Measurements from ENCODE around the gene INSC. TPM values are rescaled to one million over a fixed set of nuclear protein-coding genes. Genes with fewer than 3 reads are reported as not detected.

Gene INSC
- total RNA-seq, 2 experiments from 2014 or later: 0.64 to 0.69 TPM

- ChIA-PET CTCF (interaction anchor here (1.3 to 1.4 kb wide), 2 partner anchors 16 to 78 kb away, joined by 3 to 4 read pairs; partner anchors contain the start of gene INSC), POLR2A (no interaction called here)
- ATAC-seq (no peak), DNase-seq (no peak)
- Mint-ChIP-seq H3K4me1 (no peaks in the 10 kb centered on the region), H3K36me3 (ENCODE audit: low read depth) (no peaks in the 10 kb centered on the region), H3K4me3 (no peak overlapping the region), H3K27me3 (no peaks in the 10 kb centered on the region), H3K27ac (no peak overlapping the region), H3K9me3 (ENCODE audit: low read depth) (no peaks in the 10 kb centered on the region)
- intact Hi-C loops (cut with DNase I, micrococcal nuclease): no loop called here
These were observed 77.4 kb downstream of the INSC start for GRCh38 chr11:15192005-15192556.

GRCh38 chr11:15194671-15195415, 80.1 kb downstream of the INSC start:
- Mint-ChIP-seq H3K36me3 (ENCODE audit: low read depth) (no peaks in the 10 kb centered on the region), H3K27ac (no peak overlapping the region), H3K4me1 (no peaks in the 10 kb centered on the region), H3K4me3 (no peak overlapping the region), H3K27me3 (no peaks in the 10 kb centered on the region), H3K9me3 (ENCODE audit: low read depth) (no peaks in the 10 kb centered on the region)
- intact Hi-C loops (cut with DNase I, micrococcal nuclease): no loop called here
- no peak for DNase-seq
- ChIA-PET POLR2A (no interaction called here), CTCF (interaction anchor here (0.6 to 1.2 kb wide), 5 partner anchors 56 to 746 kb away, joined by 3 to 4 read pairs (median 3); no protein-coding TSS in a partner anchor)
- ATAC-seq: no peak

- CTCF ChIA-PET: interaction anchor here (0.6 to 2.0 kb wide), 6 partner anchors 11 to 747 kb away, joined by 3 to 10 read pairs (median 4); no protein-coding TSS in a partner anchor
- Mint-ChIP-seq H3K27me3 (no peaks in the 10 kb centered on the region), H3K9me3 (ENCODE audit: low read depth) (no peaks in the 10 kb centered on the region), H3K27ac (no peak overlapping the region), H3K36me3 (ENCODE audit: low read depth) (no peaks in the 10 kb centered on the region), H3K4me3 (no peak overlapping the region), H3K4me1 (no peaks in the 10 kb centered on the region)
- ATAC-seq (no peak), DNase-seq (no peak)
- POLR2A ChIA-PET: no interaction called here
- intact Hi-C loops (cut with DNase I, micrococcal nuclease): no loop called here
These were observed 80.9 kb downstream of the INSC start for GRCh38 chr11:15195454-15196200.

- ChIA-PET POLR2A (no interaction called here), CTCF (interaction anchor here (0.7 to 2.0 kb wide), 5 partner anchors 10 to 96 kb away, joined by 3 to 10 read pairs (median 5); no protein-coding TSS in a partner anchor)
- ATAC-seq: no peak
- Mint-ChIP-seq H3K27me3 (no peaks in the 10 kb centered on the region), H3K9me3 (ENCODE audit: low read depth) (no peaks in the 10 kb centered on the region), H3K4me1 (no peaks in the 10 kb centered on the region), H3K27ac (no peak overlapping the region), H3K36me3 (ENCODE audit: low read depth) (no peaks in the 10 kb centered on the region), H3K4me3 (no peak overlapping the region)
- no peak for DNase-seq
- intact Hi-C loops (cut with DNase I, micrococcal nuclease): no loop called here
These were observed 82.0 kb downstream of the INSC start for GRCh38 chr11:15196704-15197103.

- ChIA-PET CTCF (interaction anchor here (1.6 kb wide), 1 partner anchor 97 kb away, joined by 6 read pairs; no protein-coding TSS in a partner anchor), POLR2A (no interaction called here)
These were observed 83.0 kb downstream of the INSC start for GRCh38 chr11:15197696-15198095.

GRCh38 chr11:15198284-15198683, 83.6 kb downstream of the INSC start:
- H3K27ac Mint-ChIP-seq: no peak overlapping the region
- intact Hi-C loops (cut with DNase I, micrococcal nuclease): no loop called here
- ChIA-PET POLR2A (no interaction called here), CTCF (interaction anchor here (1.6 kb wide), 1 partner anchor 98 kb away, joined by 6 read pairs; no protein-coding TSS in a partner anchor)
- H3K4me3 Mint-ChIP-seq: no peak overlapping the region
- no peak for DNase-seq
- ATAC-seq: no peak
- H3K36me3 Mint-ChIP-seq (ENCODE audit: low read depth): no peaks in the 10 kb centered on the region
- H3K4me1 Mint-ChIP-seq: no peaks in the 10 kb centered on the region
- H3K27me3 Mint-ChIP-seq: no peaks in the 10 kb centered on the region
- no peaks in the 10 kb centered on the region for H3K9me3 Mint-ChIP-seq (ENCODE audit: low read depth)

More at GRCh38 chr11:15197696-15198095, 83.0 kb downstream of the INSC start:
- no peaks in the 10 kb centered on the region for H3K9me3 Mint-ChIP-seq (ENCODE audit: low read depth)
- H3K4me3 Mint-ChIP-seq: no peak overlapping the region
- no peaks in the 10 kb centered on the region for H3K27me3 Mint-ChIP-seq
- DNase-seq: no peak
- intact Hi-C loops (cut with DNase I, micrococcal nuclease): no loop called here
- H3K4me1 Mint-ChIP-seq: no peaks in the 10 kb centered on the region
- no peak for ATAC-seq
- no peaks in the 10 kb centered on the region for H3K36me3 Mint-ChIP-seq (ENCODE audit: low read depth)
- H3K27ac Mint-ChIP-seq: no peak overlapping the region

GRCh38 chr11:15199693-15200092, 85.0 kb downstream of the INSC start:
- POLR2A ChIA-PET: no interaction called here
- CTCF ChIA-PET: interaction anchor here (0.8 to 1.4 kb wide), 3 partner anchors 9 to 100 kb away, joined by 3 to 6 read pairs (median 4); no protein-coding TSS in a partner anchor
- Mint-ChIP-seq H3K36me3 (ENCODE audit: low read depth) (no peaks in the 10 kb centered on the region), H3K4me1 (no peaks in the 10 kb centered on the region), H3K4me3 (no peak overlapping the region), H3K9me3 (ENCODE audit: low read depth) (no peaks in the 10 kb centered on the region), H3K27ac (no peak overlapping the region), H3K27me3 (no peaks in the 10 kb centered on the region)
- intact Hi-C loops (cut with DNase I, micrococcal nuclease): no loop called here
- no peak for ATAC-seq
- DNase-seq: no peak

GRCh38 chr11:15200696-15201095, 86.0 kb downstream of the INSC start:
- DNase-seq: no peak
- Mint-ChIP-seq H3K4me1 (no peaks in the 10 kb centered on the region), H3K9me3 (ENCODE audit: low read depth) (no peaks in the 10 kb centered on the region), H3K4me3 (no peak overlapping the region), H3K27ac (no peak overlapping the region), H3K36me3 (ENCODE audit: low read depth) (no peaks in the 10 kb centered on the region), H3K27me3 (no peaks in the 10 kb centered on the region)
- POLR2A ChIA-PET: no interaction called here
- intact Hi-C loops (cut with DNase I, micrococcal nuclease): no loop called here
- CTCF ChIA-PET: interaction anchor here (1.4 kb wide), 1 partner anchor 10 kb away, joined by 6 read pairs; no protein-coding TSS in a partner anchor
- ATAC-seq: no peak

GRCh38 chr11:15201586-15201985, 86.9 kb downstream of the INSC start:
- Mint-ChIP-seq H3K27me3 (no peaks in the 10 kb centered on the region), H3K36me3 (ENCODE audit: low read depth) (no peaks in the 10 kb centered on the region), H3K27ac (no peak overlapping the region), H3K4me1 (no peaks in the 10 kb centered on the region), H3K9me3 (ENCODE audit: low read depth) (no peaks in the 10 kb centered on the region), H3K4me3 (no peak overlapping the region)
- POLR2A ChIA-PET: no interaction called here
- DNase-seq: no peak
- no peak for ATAC-seq
- intact Hi-C loops (cut with DNase I, micrococcal nuclease): no loop called here
- CTCF ChIA-PET: interaction anchor here (0.7 to 1.4 kb wide), 3 partner anchors 12 to 293 kb away, joined by 3 to 4 read pairs (median 4); no protein-coding TSS in a partner anchor

GRCh38 chr11:15202626-15203025, 87.9 kb downstream of the INSC start:
- no peak for DNase-seq

GRCh38 chr11:15204711-15205110, 90.0 kb downstream of the INSC start:
- no peak for ATAC-seq
- POLR2A ChIA-PET: no interaction called here
- H3K27me3 Mint-ChIP-seq: no peaks in the 10 kb centered on the region
- DNase-seq: no peak
- no peaks in the 10 kb centered on the region for H3K36me3 Mint-ChIP-seq (ENCODE audit: low read depth)
- intact Hi-C loops (cut with DNase I, micrococcal nuclease): loop anchor here in 1 of 2 experiments (5.0 kb wide), 1 partner anchor 227 kb away; no protein-coding TSS in a partner anchor
- no peaks in the 10 kb centered on the region for H3K4me1 Mint-ChIP-seq
- CTCF ChIA-PET: interaction anchor here (1.7 to 4.4 kb wide), 2 partner anchors 11 to 104 kb away, joined by 5 to 48 read pairs; no protein-coding TSS in a partner anchor
- H3K9me3 Mint-ChIP-seq (ENCODE audit: low read depth): no peaks in the 10 kb centered on the region
- H3K4me3 Mint-ChIP-seq: no peak overlapping the region
- no peak overlapping the region for H3K27ac Mint-ChIP-seq

More at GRCh38 chr11:15202626-15203025, 87.9 kb downstream of the INSC start:
- Mint-ChIP-seq H3K9me3 (ENCODE audit: low read depth) (no peaks in the 10 kb centered on the region), H3K4me3 (no peak overlapping the region), H3K36me3 (ENCODE audit: low read depth) (no peaks in the 10 kb centered on the region), H3K4me1 (no peaks in the 10 kb centered on the region), H3K27me3 (no peaks in the 10 kb centered on the region), H3K27ac (no peak overlapping the region)
- intact Hi-C loops (cut with DNase I, micrococcal nuclease): no loop called here
- no peak for ATAC-seq
- ChIA-PET CTCF (interaction anchor here (1.0 to 1.4 kb wide), 2 partner anchors 26 to 294 kb away, joined by 3 read pairs; no protein-coding TSS in a partner anchor), POLR2A (no interaction called here)
